GM12892 (cell line): ENCODE data around the gene ABCA7.
A peak's percentile ranks its signal among the peaks of the same experiment; 100 is the strongest.

ENCODE experiments used
- DNase-seq: peaks from one replicate; pipeline ENCODE4 v3.0.0; 2011; ENCODE audit not compliant: insufficient read length
- FAIRE-seq: peaks from 2 replicates; lab custom pipeline; 2011; peaks lifted over from hg19 to GRCh38; lab: Jason Lieb, UNC
- POLR2A ChIP-seq: IDR thresholded peaks from 2 replicates; pipeline ENCODE4 v1.6.1; 2011; ENCODE audit warnings: low read depth, low read length, control low read depth
- POLR2AphosphoS5 ChIP-seq: IDR thresholded peaks from 2 replicates; pipeline ENCODE4 v1.6.1; 2011; ENCODE audit warnings: low read depth, low read length, control low read depth
- TAF1 ChIP-seq: IDR thresholded peaks from 2 replicates; pipeline ENCODE4 v1.6.1; 2011; ENCODE audit warnings: low read depth, mild to moderate bottlenecking, control low read depth, low read length, borderline replicate concordance

ABCA7 gene

DNA sequence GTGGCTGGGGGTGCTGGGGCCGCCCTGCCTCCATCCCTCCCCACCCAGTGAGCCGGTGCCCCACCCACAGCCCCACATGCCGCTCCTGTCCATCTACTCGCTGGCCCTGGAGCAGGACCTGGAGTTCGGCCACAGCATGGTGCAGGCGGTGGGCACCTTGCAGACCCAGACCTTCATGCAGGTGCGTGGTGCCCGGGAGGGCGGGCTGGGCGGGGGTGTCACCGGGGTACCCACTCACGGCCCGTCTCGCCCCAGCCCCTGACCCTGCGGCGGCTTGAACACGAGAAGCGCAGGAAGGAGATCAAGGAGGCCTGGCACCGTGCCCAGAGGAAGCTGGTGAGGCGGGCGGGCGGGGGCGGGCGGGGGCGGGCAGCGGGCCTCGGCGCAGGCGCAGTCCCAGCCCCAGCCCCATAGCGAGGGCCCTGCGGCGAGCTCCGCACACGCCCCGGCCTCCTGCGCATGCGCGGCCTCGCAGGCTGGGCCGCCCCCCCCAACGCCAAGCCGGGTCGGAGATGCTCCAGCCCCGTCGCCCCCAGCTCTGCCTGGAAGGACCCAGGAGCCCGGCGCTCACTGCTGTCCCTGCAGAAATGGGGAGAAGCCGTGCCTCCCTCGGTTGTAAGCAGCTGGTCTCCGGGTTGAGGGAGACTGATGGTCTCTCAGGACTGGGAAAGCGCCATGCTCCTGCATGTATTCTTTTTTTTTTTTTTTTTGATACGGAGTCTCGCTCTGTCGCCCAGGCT lies 34.8 kb downstream of the ABCA7 start:
- peak; percentile 84 for FAIRE-seq
- no peak for TF ChIP-seq POLR2AphosphoS5
- no peak for TF ChIP-seq TAF1
- no peak for TF ChIP-seq POLR2A
- DNase-seq = peak; percentile 98

DNA sequence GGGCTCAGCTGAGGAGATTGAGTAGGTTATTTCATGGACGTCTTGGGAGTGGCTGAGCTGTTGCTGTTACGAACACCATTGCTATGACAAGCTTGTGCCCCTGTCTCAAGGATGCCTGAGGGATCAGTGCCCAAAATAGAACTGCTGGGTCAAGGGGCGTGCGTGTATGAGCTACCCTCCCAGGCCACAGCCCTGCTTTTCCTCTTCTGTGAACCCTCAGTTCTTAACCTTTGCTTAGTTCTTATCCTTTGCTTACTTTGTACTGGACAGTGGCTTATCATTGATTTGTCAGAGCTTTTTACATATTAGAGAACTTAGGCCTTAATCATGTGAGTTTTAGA lies 36.1 kb downstream of the ABCA7 start:
- TF ChIP-seq POLR2A (no peak), TAF1 (no peak), POLR2AphosphoS5 (no peak)
- FAIRE-seq (no peak), DNase-seq (no peak)

DNA sequence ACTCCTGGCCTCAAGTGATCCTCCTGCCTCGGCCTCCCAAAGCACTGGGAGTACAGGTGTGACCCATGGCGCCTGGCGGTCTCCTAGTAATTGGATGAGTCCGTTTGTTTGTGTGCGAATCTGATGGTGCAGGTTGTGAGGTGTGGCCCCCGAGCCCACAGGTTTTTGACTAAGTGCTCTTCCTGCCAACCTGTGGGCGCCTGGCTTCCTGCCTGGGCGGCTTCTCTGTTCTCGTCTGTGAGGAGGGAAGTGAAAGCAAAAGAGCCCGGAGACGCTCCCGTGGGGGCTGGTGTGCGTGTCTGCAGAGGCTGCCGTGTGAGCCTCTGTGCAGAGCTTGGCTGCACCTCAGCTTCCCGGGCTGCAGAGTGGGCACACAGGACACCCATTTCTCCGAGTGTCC lies 37.0 kb downstream of the ABCA7 start:
- TF ChIP-seq TAF1 (no peak), POLR2AphosphoS5 (no peak), POLR2A (no peak; the same call in 1 of the 2 replicates)
- DNase-seq = peak; percentile 96
- peak; percentile 94 for FAIRE-seq

DNA sequence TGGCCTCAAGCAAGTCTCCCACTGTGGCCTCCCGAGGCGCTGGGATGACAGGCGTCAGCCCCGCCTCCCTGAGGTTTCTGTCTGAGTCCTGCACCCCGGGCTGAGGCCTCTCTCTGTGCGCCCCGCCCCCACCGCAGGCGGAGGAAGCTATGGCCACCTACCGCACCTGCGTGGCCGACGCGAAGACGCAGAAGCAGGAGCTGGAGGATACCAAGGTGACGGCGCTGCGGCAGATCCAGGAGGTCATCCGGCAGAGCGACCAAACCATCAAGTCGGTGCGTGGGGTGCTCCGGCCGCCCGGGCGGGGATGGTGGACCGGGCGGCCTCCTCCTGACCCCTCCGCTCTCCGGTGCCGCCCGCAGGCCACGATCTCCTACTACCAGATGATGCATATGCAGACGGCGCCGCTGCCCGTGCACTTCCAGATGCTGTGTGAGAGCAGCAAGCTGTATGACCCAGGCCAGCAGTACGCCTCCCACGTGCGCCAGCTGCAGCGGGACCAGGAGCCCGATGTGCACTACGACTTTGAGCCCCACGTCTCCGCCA lies 39.7 kb downstream of the ABCA7 start:
- TF ChIP-seq POLR2AphosphoS5 (no peak), TAF1 (no peak), POLR2A (no peak)
- DNase-seq = no peak
- FAIRE-seq = no peak

DNA sequence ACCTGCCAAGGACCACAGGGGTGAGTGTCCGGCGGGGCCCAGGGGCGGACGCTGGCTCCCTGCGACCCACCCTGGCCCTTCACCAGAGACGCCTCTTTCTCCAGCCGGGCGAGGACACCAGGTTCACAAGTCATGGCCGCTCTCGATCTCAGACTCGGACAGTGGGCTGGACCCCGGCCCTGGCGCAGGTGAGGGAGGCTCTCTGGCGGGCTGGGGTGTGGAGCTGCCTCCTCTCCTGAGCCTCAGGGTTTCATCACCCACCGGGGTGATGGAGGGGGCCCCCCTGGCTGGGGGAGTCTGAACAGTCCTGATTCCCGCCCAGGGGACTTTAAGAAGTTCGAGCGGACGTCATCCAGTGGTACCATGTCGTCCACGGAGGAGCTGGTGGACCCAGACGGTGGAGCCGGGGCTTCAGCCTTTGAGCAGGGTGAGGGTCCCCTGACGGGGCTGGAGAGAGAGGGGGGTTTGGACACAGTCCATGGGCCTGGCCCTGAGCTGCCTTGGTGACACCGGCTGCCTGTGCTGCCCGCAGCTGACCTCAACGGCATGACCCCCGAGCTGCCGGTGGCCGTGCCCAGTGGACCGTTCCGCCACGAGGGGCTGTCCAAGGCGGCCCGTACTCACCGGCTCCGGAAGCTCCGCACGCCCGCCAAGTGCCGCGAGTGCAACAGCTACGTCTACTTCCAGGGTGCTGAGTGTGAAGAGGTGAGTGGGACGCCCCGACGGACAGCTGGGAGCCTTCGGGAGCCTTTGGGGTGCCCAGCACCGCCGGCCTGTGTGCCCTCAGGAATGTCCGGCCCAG lies 40.7 kb downstream of the ABCA7 start:
- DNase-seq (no peak), FAIRE-seq (no peak)
- TF ChIP-seq TAF1 (no peak), POLR2A (no peak), POLR2AphosphoS5 (no peak)

DNA sequence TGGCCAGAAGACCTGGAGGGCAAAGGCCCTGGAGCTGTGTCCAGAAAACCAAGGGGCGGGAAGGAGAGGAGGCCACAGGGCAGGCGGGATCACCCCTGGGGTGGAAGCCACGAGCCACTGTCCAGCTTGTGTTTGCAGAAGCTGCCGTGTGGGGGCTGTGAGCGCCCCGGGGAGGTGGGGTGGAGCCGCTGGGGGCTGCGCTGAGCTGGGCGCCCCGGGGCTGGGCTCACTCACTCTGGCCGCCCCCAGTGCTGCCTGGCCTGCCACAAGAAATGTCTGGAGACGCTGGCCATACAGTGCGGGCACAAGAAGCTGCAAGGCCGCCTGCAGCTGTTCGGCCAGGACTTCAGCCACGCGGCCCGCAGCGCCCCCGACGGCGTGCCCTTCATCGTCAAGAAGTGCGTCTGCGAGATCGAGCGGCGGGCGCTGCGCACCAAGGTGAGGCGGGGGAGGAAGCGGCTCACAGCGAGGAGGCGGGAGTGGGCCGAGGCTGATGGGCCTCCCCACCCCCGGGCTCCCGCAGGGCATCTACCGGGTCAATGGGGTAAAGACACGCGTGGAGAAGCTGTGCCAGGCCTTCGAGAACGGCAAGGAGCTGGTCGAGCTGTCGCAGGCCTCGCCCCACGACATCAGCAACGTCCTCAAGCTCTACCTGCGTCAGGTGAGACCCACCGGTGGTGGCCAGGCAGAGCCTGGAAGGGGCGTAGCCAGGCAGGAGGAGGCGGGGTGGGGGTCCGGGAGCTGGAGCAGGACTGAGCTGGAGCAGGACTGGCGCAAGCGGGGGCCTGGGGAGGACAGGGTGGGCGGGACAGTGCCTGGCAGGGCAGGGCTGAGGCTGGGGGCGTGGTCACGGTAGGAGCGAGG lies 41.6 kb downstream of the ABCA7 start:
- FAIRE-seq = no peak
- no peak for DNase-seq
- no peak for TF ChIP-seq POLR2A
- TF ChIP-seq TAF1 = no peak
- TF ChIP-seq POLR2AphosphoS5 = no peak

DNA sequence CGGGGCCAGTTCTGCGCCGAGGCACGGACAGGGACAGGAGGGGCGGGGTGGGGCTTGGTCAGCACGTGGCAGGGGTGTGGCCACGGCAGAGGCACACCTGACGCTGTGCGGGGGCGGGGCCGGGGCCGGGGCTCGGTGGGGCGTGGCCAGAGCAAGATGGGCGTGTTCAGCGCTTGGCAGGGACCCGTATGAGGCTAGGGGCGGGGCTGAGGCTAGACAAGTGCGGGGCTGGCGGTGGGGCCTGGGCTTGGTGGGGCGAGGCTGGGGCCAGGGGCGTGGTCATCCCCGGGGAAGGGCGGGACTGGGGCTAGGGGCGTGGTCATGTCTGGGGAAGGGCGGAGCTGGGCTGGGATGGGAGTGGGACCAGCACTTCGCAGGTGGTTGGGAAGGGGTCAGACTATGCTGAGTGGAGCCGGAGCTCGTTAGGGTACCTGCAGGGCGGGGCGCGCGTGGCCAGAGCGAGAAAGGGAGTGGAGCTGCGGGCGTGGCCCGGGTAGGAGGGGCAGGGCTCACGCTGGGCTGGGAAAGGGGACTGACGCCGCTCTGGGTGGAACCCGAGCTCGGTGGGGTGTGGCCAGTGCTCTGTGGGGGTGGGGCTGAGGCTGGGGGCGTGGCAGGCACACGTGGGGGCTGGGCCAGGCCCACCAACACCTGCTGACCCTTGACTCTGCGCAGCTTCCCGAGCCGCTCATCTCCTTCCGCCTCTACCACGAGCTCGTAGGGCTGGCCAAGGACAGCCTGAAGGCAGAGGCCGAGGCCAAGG lies 42.4 kb downstream of the ABCA7 start:
- TF ChIP-seq POLR2AphosphoS5 (no peak), TAF1 (no peak), POLR2A (no peak; the same call in 1 of the 2 replicates)
- peak; percentile 83 for FAIRE-seq
- peak; percentile 81 for DNase-seq

DNA sequence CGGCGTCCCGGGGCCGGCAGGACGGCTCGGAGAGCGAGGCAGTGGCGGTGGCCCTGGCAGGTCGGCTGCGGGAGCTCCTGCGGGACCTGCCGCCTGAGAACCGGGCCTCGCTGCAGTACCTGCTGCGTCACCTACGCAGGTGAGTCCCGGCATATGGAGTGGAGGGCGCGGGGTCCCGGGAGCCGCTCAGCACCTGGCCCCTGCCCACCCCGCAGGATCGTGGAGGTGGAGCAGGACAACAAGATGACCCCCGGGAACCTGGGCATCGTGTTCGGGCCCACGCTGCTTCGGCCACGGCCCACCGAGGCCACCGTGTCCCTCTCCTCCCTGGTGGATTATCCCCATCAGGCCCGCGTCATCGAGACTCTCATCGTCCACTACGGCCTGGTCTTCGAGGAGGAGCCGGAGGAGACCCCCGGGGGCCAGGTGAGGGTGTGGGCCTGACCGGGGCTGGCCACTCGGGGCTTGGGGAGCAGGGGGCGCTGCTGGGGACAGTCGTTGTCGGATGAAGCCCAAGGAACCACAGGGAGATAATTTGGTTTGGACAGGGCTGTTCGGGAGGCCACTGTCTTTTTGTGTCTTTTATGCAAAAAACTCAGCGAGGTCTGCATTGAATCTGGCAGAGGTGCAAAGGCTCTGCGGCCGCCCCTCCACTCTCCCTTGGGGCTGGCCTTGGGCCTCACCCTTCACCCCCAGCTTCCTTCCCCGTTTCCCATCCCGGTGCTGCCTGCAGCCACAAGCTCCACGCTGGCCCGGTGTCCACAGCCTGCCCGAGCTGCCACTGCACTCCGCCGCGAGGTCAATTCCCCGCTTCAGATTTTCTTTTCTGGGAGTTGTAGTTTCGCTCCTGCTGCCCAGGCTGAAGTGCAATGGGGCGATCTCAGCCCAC lies 43.3 kb downstream of the ABCA7 start:
- TF ChIP-seq POLR2A (no peak; the same call in 1 of the 2 replicates), TAF1 (no peak)
- no peak for FAIRE-seq
- no peak for DNase-seq

DNA sequence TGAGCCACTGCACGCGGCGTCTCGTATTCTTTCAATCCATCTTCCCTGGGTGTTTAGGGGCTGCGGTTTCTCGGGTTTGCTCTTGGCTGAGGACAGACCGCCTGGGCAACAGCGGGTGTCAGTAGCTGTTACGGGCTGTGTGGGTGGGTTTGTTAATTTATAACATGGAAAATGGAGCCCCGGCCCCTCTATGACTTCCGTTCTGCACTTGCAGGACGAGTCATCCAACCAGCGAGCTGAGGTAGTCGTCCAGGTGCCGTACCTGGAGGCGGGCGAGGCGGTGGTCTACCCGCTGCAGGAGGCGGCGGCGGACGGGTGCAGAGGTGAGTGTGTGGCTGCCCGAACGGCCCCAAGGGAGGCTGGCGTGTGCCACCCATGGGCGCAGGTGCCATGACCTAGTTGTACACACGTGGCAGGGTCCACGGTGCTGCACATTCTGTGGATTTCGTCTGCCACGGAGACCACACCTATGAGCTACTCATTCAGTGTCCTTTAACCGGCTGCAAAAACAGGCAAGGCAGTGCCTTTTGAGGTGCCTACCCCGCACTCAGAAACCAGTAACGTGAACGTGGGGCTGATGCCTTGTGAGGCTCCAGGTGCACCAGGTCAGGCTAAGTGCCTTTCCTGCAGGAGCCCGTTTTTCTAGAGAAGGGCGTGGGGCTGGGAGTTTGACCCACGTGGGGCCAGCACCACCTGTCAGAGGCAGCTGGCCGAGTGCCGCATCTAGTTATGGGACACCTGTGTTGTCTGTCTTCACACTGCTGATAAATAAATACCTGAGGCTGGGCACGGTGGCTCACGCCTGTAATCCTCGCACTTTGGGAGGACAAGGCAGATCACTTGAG lies 44.3 kb downstream of the ABCA7 start:
- TF ChIP-seq TAF1 (no peak), POLR2AphosphoS5 (no peak), POLR2A (no peak)
- no peak for DNase-seq
- no peak for FAIRE-seq
